Neuron (in vitro differentiated cells): ENCODE data around the gene PDILT.
"Not testable (repeated sequence)": the region's sequence is repeated elsewhere in the genome, so short reads cannot be mapped to it uniquely, and the experiment has no call there.

Experiments
- H2AFZ ChIP-seq: one replicate; pipeline ENCODE4 v1.6.1; 2013; ENCODE audit warnings: low read depth, mild to moderate bottlenecking, inconsistent platforms, low read length, moderate library complexity
- H3K27me3 ChIP-seq: one replicate; pipeline ENCODE4 v1.6.1; 2013; ENCODE audit warnings: low read length; ENCODE audit not compliant: insufficient read depth
- H3K36me3 ChIP-seq: one replicate; pipeline ENCODE4 v1.6.1; 2013; ENCODE audit warnings: low read length; ENCODE audit not compliant: insufficient read depth
- H3K4me1 ChIP-seq: one replicate; pipeline ENCODE4 v1.6.1; 2013; ENCODE audit warnings: low read length; ENCODE audit not compliant: insufficient read depth
- H3K4me3 ChIP-seq: 2 replicates; pipeline ENCODE4 v1.5.1; 2013; ENCODE audit warnings: mild to moderate bottlenecking, low read length, moderate library complexity
- H3K9me3 ChIP-seq: one replicate; pipeline ENCODE4 v1.6.1; 2013; ENCODE audit warnings: low read length

Gene PDILT

GRCh38 chr16:20321051-20321450, 83.5 kb downstream of the PDILT start:
- H3K4me1 ChIP-seq, H3K36me3 ChIP-seq, H2AFZ ChIP-seq, H3K27me3 ChIP-seq, H3K9me3 ChIP-seq, H3K4me3 ChIP-seq: not testable (repeated sequence)

- H2AFZ ChIP-seq = no peak overlapping the region
- no peaks in the 10 kb centered on the region for H3K9me3 ChIP-seq
- H3K4me1 ChIP-seq = no peaks in the 10 kb centered on the region
- no peaks in the 10 kb centered on the region for H3K36me3 ChIP-seq
- no peaks in the 10 kb centered on the region for H3K27me3 ChIP-seq
- H3K4me3 ChIP-seq = no peak overlapping the region
Measured at GRCh38 chr16:20320592-20320991, 83.9 kb downstream of the PDILT start.

GRCh38 chr16:20320178-20320577, 84.4 kb downstream of the PDILT start:
- Histone ChIP-seq H3K36me3 (no peaks in the 10 kb centered on the region), H3K4me3 (no peak overlapping the region), H2AFZ (no peak overlapping the region), H3K27me3 (no peaks in the 10 kb centered on the region), H3K9me3 (no peaks in the 10 kb centered on the region), H3K4me1 (no peaks in the 10 kb centered on the region)

- Histone ChIP-seq H3K27me3 (no peaks in the 10 kb centered on the region), H3K4me3 (no peak overlapping the region), H3K4me1 (no peaks in the 10 kb centered on the region), H2AFZ (no peak overlapping the region), H3K36me3 (no peaks in the 10 kb centered on the region), H3K9me3 (no peaks in the 10 kb centered on the region)
Measured at GRCh38 chr16:20319406-20319805, 85.1 kb downstream of the PDILT start.

- H3K4me3 ChIP-seq = no peak overlapping the region
- H3K36me3 ChIP-seq = no peaks in the 10 kb centered on the region
- H3K4me1 ChIP-seq = no peaks in the 10 kb centered on the region
- H3K27me3 ChIP-seq = no peaks in the 10 kb centered on the region
- no peak overlapping the region for H2AFZ ChIP-seq
- H3K9me3 ChIP-seq = no peaks in the 10 kb centered on the region
Measured at GRCh38 chr16:20318437-20318836, 86.1 kb downstream of the PDILT start.

- H3K4me3 ChIP-seq = no peak overlapping the region
- H3K4me1 ChIP-seq = no peaks in the 10 kb centered on the region
- H2AFZ ChIP-seq = no peak overlapping the region
- H3K27me3 ChIP-seq = no peaks in the 10 kb centered on the region
- H3K9me3 ChIP-seq = no peaks in the 10 kb centered on the region
- no peaks in the 10 kb centered on the region for H3K36me3 ChIP-seq
Measured at GRCh38 chr16:20318006-20318405, 86.5 kb downstream of the PDILT start.

- Histone ChIP-seq H3K4me1 (no peaks in the 10 kb centered on the region), H3K9me3 (no peaks in the 10 kb centered on the region), H3K36me3 (no peaks in the 10 kb centered on the region), H2AFZ (no peak overlapping the region), H3K4me3 (no peak overlapping the region), H3K27me3 (no peaks in the 10 kb centered on the region)
Measured at GRCh38 chr16:20317117-20317516, 87.4 kb downstream of the PDILT start.

- H3K9me3 ChIP-seq = no peaks in the 10 kb centered on the region
- no peaks in the 10 kb centered on the region for H3K4me1 ChIP-seq
- H3K4me3 ChIP-seq = no peak overlapping the region
- no peaks in the 10 kb centered on the region for H3K27me3 ChIP-seq
- H3K36me3 ChIP-seq = no peaks in the 10 kb centered on the region
- H2AFZ ChIP-seq = no peak overlapping the region
Measured at GRCh38 chr16:20316715-20317114, 87.8 kb downstream of the PDILT start.

- Histone ChIP-seq H3K27me3 (no peaks in the 10 kb centered on the region), H2AFZ (no peak overlapping the region), H3K4me3 (no peak overlapping the region), H3K4me1 (no peaks in the 10 kb centered on the region), H3K9me3 (no peaks in the 10 kb centered on the region), H3K36me3 (no peaks in the 10 kb centered on the region)
Measured at GRCh38 chr16:20315764-20316163, 88.8 kb downstream of the PDILT start.

GRCh38 chr16:20314575-20314974, 90.0 kb downstream of the PDILT start:
- Histone ChIP-seq H3K4me1 (no peaks in the 10 kb centered on the region), H3K9me3 (no peaks in the 10 kb centered on the region), H2AFZ (no peak overlapping the region), H3K36me3 (no peaks in the 10 kb centered on the region), H3K4me3 (no peak overlapping the region), H3K27me3 (no peaks in the 10 kb centered on the region)

- Histone ChIP-seq H3K9me3 (no peaks in the 10 kb centered on the region), H2AFZ (no peak overlapping the region), H3K36me3 (no peaks in the 10 kb centered on the region), H3K27me3 (no peaks in the 10 kb centered on the region), H3K4me3 (no peak overlapping the region), H3K4me1 (no peaks in the 10 kb centered on the region)
Measured at GRCh38 chr16:20313741-20314140, 90.8 kb downstream of the PDILT start.

GRCh38 chr16:20312536-20313095, 91.9 kb downstream of the PDILT start:
- not testable (repeated sequence) for H3K4me3 ChIP-seq, H3K36me3 ChIP-seq, H3K9me3 ChIP-seq, H3K27me3 ChIP-seq, H2AFZ ChIP-seq, H3K4me1 ChIP-seq

GRCh38 chr16:20311548-20311947, 93.0 kb downstream of the PDILT start:
- Histone ChIP-seq H3K36me3 (no peaks in the 10 kb centered on the region), H3K9me3 (no peaks in the 10 kb centered on the region), H3K27me3 (no peaks in the 10 kb centered on the region), H2AFZ (no peak overlapping the region), H3K4me3 (no peak overlapping the region), H3K4me1 (no peaks in the 10 kb centered on the region)
